Measurements from ENCODE around the gene PTPRR. TPM values are rescaled to one million over a fixed set of nuclear protein-coding genes. Genes with fewer than 3 reads are reported as not detected.

The PTPRR gene
- total and polyA plus RNA-seq, 10 of the 15 experiments (the other 5 are each of a cell fraction or from before 2014, with no cell fraction given), result 0.14 to 3.1 (median 0.42) TPM

GRCh38 chr12:70830221-70831061, 90.1 kb downstream of the PTPRR start:
- no peak overlapping the region for H3K9ac ChIP-seq (ENCODE audit: control insufficient read depth, insufficient read depth, low read length)
- H3K27ac ChIP-seq (ENCODE audit: control insufficient read depth, insufficient read depth), result no peak overlapping the region
- H3K4me1 ChIP-seq (ENCODE audit: control insufficient read depth, insufficient read depth, low read length), result no peaks in the 10 kb centered on the region
- TF ChIP-seq MTA2 (IDR thresholded peaks at IDR 0.05; ENCODE audit: low read depth), result no peak
- no peak for TF ChIP-seq ZNF274 (IDR thresholded peaks at IDR 0.05; ENCODE audit: insufficient read depth, insufficient read length)
- TF ChIP-seq PAX8 (IDR thresholded peaks at IDR 0.05), result no peak
- TF ChIP-seq SMARCA5 (IDR thresholded peaks at IDR 0.05), result no peak
- no peak for TF ChIP-seq SMC3 (IDR thresholded peaks at IDR 0.05; ENCODE audit: borderline replicate concordance, low read length)
- TF ChIP-seq HDGF (IDR thresholded peaks at IDR 0.05), result no peak
- no peak for TF ChIP-seq SMAD1 (IDR thresholded peaks at IDR 0.05; ENCODE audit: low read depth, partially characterized antibody)
- TF ChIP-seq CREM (IDR thresholded peaks at IDR 0.05; ENCODE audit: low read depth), result no peak
- TF ChIP-seq MYB (IDR thresholded peaks at IDR 0.05; ENCODE audit: borderline replicate concordance, low read depth, low read length), result no peak
- no peaks in the 10 kb centered on the region for H3K36me3 ChIP-seq (ENCODE audit: control insufficient read depth in 2 of 2, insufficient read depth in 2 of 2, low read length in 1 of 2)
- intact Hi-C loops (cut with micrococcal nuclease; ENCODE audit: unreplicated experiment), result no loop called here
- H3K4me3 ChIP-seq, result no peak overlapping the region
- 31% methylated on average over 4 of the region's 4 CpGs for WGBS (ENCODE audit: insufficient coverage, insufficient replicate concordance, low lambda C conversion rate, missing lambda C conversion rate)
- in situ Hi-C loops (cut with MboI), result no loop called here
- SMC1A ChIA-PET (ENCODE audit: uncharacterized antibody, unreplicated experiment), result no interaction called here
- BruUV-seq (replicated peaks), result no TSS peak
- no peaks in the 10 kb centered on the region for H3K79me2 ChIP-seq (ENCODE audit: control insufficient read depth, insufficient read depth, low read length)
- RAD21 ChIA-PET (ENCODE audit: unreplicated experiment), result no interaction called here
- ATAC-seq, result no peak
- CTCF ChIA-PET, result no interaction called here
- H3K9me3 ChIP-seq (replicated peaks; ENCODE audit: control insufficient read depth, insufficient read depth, low read length), result no peaks in the 10 kb centered on the region
- no peak overlapping the region for H2AFZ ChIP-seq (ENCODE audit: control insufficient read depth, low read depth, low read length)
- POLR2A ChIA-PET, result no interaction called here
- H4K20me1 ChIP-seq (ENCODE audit: control insufficient read depth, insufficient read depth), result no peaks in the 10 kb centered on the region
- H3K4me2 ChIP-seq (ENCODE audit: control insufficient read depth, insufficient read depth), result no peak overlapping the region
- no peaks in the 10 kb centered on the region for H3K27me3 ChIP-seq (replicated peaks in 1 of 2; ENCODE audit: control insufficient read depth in 2 of 2, insufficient read depth in 2 of 2, low read length in 1 of 2)
- no peak for DNase-seq (ENCODE audit: low read depth, low spot score)
- FAIRE-seq, result no peak

- ChIA-PET RAD21 (ENCODE audit: unreplicated experiment) (no interaction called here), POLR2A (no interaction called here), SMC1A (ENCODE audit: uncharacterized antibody, unreplicated experiment) (no interaction called here), CTCF (no interaction called here)
- intact Hi-C loops (cut with micrococcal nuclease; ENCODE audit: unreplicated experiment) (no loop called here), in situ Hi-C loops (cut with MboI) (no loop called here)
- H3K4me2 ChIP-seq (ENCODE audit: control insufficient read depth, insufficient read depth), result no peak overlapping the region
- no peaks in the 10 kb centered on the region for H3K9me3 ChIP-seq (replicated peaks; ENCODE audit: control insufficient read depth, insufficient read depth, low read length)
- ATAC-seq, result no peak
- no peaks in the 10 kb centered on the region for H3K27me3 ChIP-seq (replicated peaks in 1 of 2; ENCODE audit: control insufficient read depth in 2 of 2, insufficient read depth in 2 of 2, low read length in 1 of 2)
- H3K9ac ChIP-seq (ENCODE audit: control insufficient read depth, insufficient read depth, low read length), result no peak overlapping the region
- no peak overlapping the region for H3K4me3 ChIP-seq
- no TSS peak for BruUV-seq (replicated peaks)
- no peak for FAIRE-seq
- no peak for DNase-seq (ENCODE audit: low read depth, low spot score)
- no peaks in the 10 kb centered on the region for H3K36me3 ChIP-seq (ENCODE audit: control insufficient read depth in 2 of 2, insufficient read depth in 2 of 2, low read length in 1 of 2)
- no peak overlapping the region for H2AFZ ChIP-seq (ENCODE audit: control insufficient read depth, low read depth, low read length)
- H4K20me1 ChIP-seq (ENCODE audit: control insufficient read depth, insufficient read depth), result no peaks in the 10 kb centered on the region
- TF ChIP-seq NFIC (IDR thresholded peaks at IDR 0.05; ENCODE audit: low read depth, low read length) (no peak), WRNIP1 (IDR thresholded peaks at IDR 0.05; ENCODE audit: borderline replicate concordance, low read depth, low read length) (no peak), SMARCA5 (IDR thresholded peaks at IDR 0.05) (no peak), TAF1 (IDR thresholded peaks at IDR 0.05; ENCODE audit: borderline replicate concordance, low read depth, low read length) (no peak), SKIL (IDR thresholded peaks at IDR 0.05; ENCODE audit: low read depth, poor library complexity, severe bottlenecking) (no peak), POLR2AphosphoS2 (IDR thresholded peaks at IDR 0.05; ENCODE audit: low read depth, low read length) (no peak), SIX5 (IDR thresholded peaks at IDR 0.05; ENCODE audit: low read depth, low read length, severe bottlenecking) (no peak), SUZ12 (IDR thresholded peaks at IDR 0.05; ENCODE audit: unreplicated experiment) (no peak)
- H3K4me1 ChIP-seq (ENCODE audit: control insufficient read depth, insufficient read depth, low read length), result no peaks in the 10 kb centered on the region
- 0% methylated on average over 1 of the region's 1 CpG for WGBS (ENCODE audit: insufficient coverage, insufficient replicate concordance, low lambda C conversion rate, missing lambda C conversion rate)
- no peaks in the 10 kb centered on the region for H3K79me2 ChIP-seq (ENCODE audit: control insufficient read depth, insufficient read depth, low read length)
- no peak overlapping the region for H3K27ac ChIP-seq (ENCODE audit: control insufficient read depth, insufficient read depth)
Measured at GRCh38 chr12:70829070-70829469, 91.5 kb downstream of the PTPRR start.
